Peyer's patch (tissue), 4 donors: ENCODE data around the gene DOCK2. TPM values are rescaled to one million over a fixed set of nuclear protein-coding genes. Genes with fewer than 3 reads are reported as not detected.

ENCODE experiments used
- DNase-seq, 3 donors: peaks; one replicate each; pipeline ENCODE4 v3.0.0-alpha.2; 2017 to 2019
- H3K27ac ChIP-seq, 4 donors: fragments of 200-600 bp; sonication (generic); one replicate each; pipeline ENCODE4 v1.5.1; 2016 to 2019
- H3K27me3 ChIP-seq, 2 donors: fragments of 200-600 bp; sonication (generic); one replicate each; pipeline ENCODE4 v1.5.1; 2019
- H3K36me3 ChIP-seq, 3 donors: fragments of 200-600 bp; sonication (generic); one replicate each; pipeline ENCODE4 v1.5.1; 2016 to 2019
- H3K4me1 ChIP-seq, 4 donors: fragments of 200-600 bp; sonication (generic); one replicate each; pipeline ENCODE4 v1.5.1; 2016 to 2019
- H3K4me3 ChIP-seq, 4 donors: fragments of 200-600 bp; sonication (generic); 1 replicate in 3 of 4; 2 replicates in 1 of 4; pipeline ENCODE4 v1.5.1; 2016 to 2019; ENCODE audit warnings: mild to moderate bottlenecking in 1 of 4
- H3K9me3 ChIP-seq, 4 donors: fragments of 200-600 bp; sonication (generic); one replicate each; pipeline ENCODE4 v1.5.1; 2016 to 2019; ENCODE audit warnings: mild to moderate bottlenecking in 1 of 4
- CTCF ChIP-seq, 6 experiments: fragments of 450-650 bp in 4 of 6; fragments of 200-600 bp in 2 of 6; sonication (generic) in 1 of 6; IDR thresholded peaks; one replicate each; pipeline ENCODE4 v1.5.1; 2017 to 2019; ENCODE audit warnings: antibody characterized with exemption in 6 of 6, mild to moderate bottlenecking in 3 of 6, moderate library complexity in 1 of 6
- POLR2A ChIP-seq, 2 donors: fragments of 450-650 bp; IDR thresholded peaks; one replicate each; pipeline ENCODE4 v1.5.1; 2017; ENCODE audit warnings: antibody characterized with exemption in 2 of 2, mild to moderate bottlenecking in 2 of 2, moderate library complexity in 2 of 2
- total RNA-seq, 4 donors: library from RNA; depleted of rRNA; stranded (reverse); fragments of >200 nt; gene quantifications; one replicate each; pipeline ENCODE4 v1.1.0, GENCODE V29; 2016

Gene DOCK2
- total RNA-seq, 4 donors from 2014 or later: 13.8 to 200 (median 17.8) TPM

- no peak for TF ChIP-seq CTCF (IDR thresholded peaks at IDR 0.05)
- no peak for TF ChIP-seq POLR2A (IDR thresholded peaks at IDR 0.05)
- H3K4me3 ChIP-seq: no peak overlapping the region
- H3K27ac ChIP-seq: no peak overlapping the region
- no peaks in the 10 kb centered on the region for H3K9me3 ChIP-seq
- no peak for DNase-seq
- H3K4me1 ChIP-seq: no peaks in the 10 kb centered on the region
- no peaks in the 10 kb centered on the region for H3K36me3 ChIP-seq
- no peaks in the 10 kb centered on the region for H3K27me3 ChIP-seq
Observed at GRCh38 chr5:169906745-169907649, 269.9 kb downstream of the DOCK2 start.

- Histone ChIP-seq H3K27ac (no peak overlapping the region), H3K4me1 (no peaks in the 10 kb centered on the region), H3K27me3 (no peaks in the 10 kb centered on the region), H3K9me3 (no peaks in the 10 kb centered on the region), H3K4me3 (no peak overlapping the region), H3K36me3 (no peaks in the 10 kb centered on the region)
- TF ChIP-seq CTCF (IDR thresholded peaks at IDR 0.05) (no peak), POLR2A (IDR thresholded peaks at IDR 0.05) (no peak)
- no peak for DNase-seq
Observed at GRCh38 chr5:169908864-169909263, 271.8 kb downstream of the DOCK2 start.

GRCh38 chr5:169909945-169910344 lies 272.9 kb downstream of the DOCK2 start:
- Histone ChIP-seq H3K27me3 (no peaks in the 10 kb centered on the region), H3K9me3 (no peaks in the 10 kb centered on the region), H3K4me1 (no peaks in the 10 kb centered on the region), H3K4me3 (no peak overlapping the region), H3K36me3 (no peaks in the 10 kb centered on the region), H3K27ac (no peak overlapping the region)
- TF ChIP-seq POLR2A (IDR thresholded peaks at IDR 0.05) (no peak), CTCF (IDR thresholded peaks at IDR 0.05) (no peak)
- no peak for DNase-seq

- no peak overlapping the region for H3K4me3 ChIP-seq
- no peak for DNase-seq
- no peak for TF ChIP-seq CTCF (IDR thresholded peaks at IDR 0.05)
- no peak for TF ChIP-seq POLR2A (IDR thresholded peaks at IDR 0.05)
- no peak overlapping the region for H3K27ac ChIP-seq
- no peaks in the 10 kb centered on the region for H3K4me1 ChIP-seq
- H3K36me3 ChIP-seq: no peaks in the 10 kb centered on the region
- H3K27me3 ChIP-seq: no peaks in the 10 kb centered on the region
- H3K9me3 ChIP-seq: no peaks in the 10 kb centered on the region
Observed at GRCh38 chr5:169910393-169910792, 273.3 kb downstream of the DOCK2 start.

GRCh38 chr5:169911448-169912212 lies 274.6 kb downstream of the DOCK2 start:
- Histone ChIP-seq H3K27ac (no peak overlapping the region), H3K4me1 (no peaks in the 10 kb centered on the region), H3K27me3 (no peaks in the 10 kb centered on the region), H3K4me3 (no peak overlapping the region), H3K36me3 (no peaks in the 10 kb centered on the region), H3K9me3 (no peaks in the 10 kb centered on the region)
- no peak for TF ChIP-seq CTCF (IDR thresholded peaks at IDR 0.05)
- no peak for TF ChIP-seq POLR2A (IDR thresholded peaks at IDR 0.05)
- no peak for DNase-seq
